HepG2 (cell line): ENCODE data around the gene BMP8B. TPM values are rescaled to one million over a fixed set of nuclear protein-coding genes. Genes with fewer than 3 reads are reported as not detected.

Experiments used
- ATAC-seq: fragments of 200-7000 bp; cut with Tn5 transposase; 3 replicates; pipeline ENCODE4 v1.9.1; 2020; ENCODE audit warnings: mild to moderate bottlenecking, moderate library complexity
- BruUV-seq: library from RNA; stranded (reverse); fragments of 400-500 nt; replicated peaks from 2 replicates; lab custom pipeline; 2021; lab: Mats Ljungman, UMichigan
- CTCF ChIA-PET: fragments of 300-600 bp; formaldehyde crosslinking; extraction: SDS; loops from one replicate; lab custom pipeline; 2021; ENCODE audit warnings: low total read pairs, inconsistent platforms, low intra/inter-chr PET ratio; lab: Yijun Ruan, JAX
- POLR2A ChIA-PET: fragments of 350-600 bp; sonication (Branson Sonifier 250); formaldehyde crosslinking; loops from one replicate; lab custom pipeline; 2020; ENCODE audit warnings: antibody characterized with exemption, inconsistent platforms; lab: Yijun Ruan, JAX
- DNase-seq: peaks from one replicate; pipeline ENCODE4 v3.0.0-alpha.2; 2015; ENCODE audit warnings: low spot score
- FAIRE-seq: peaks from 3 replicates; lab custom pipeline; 2011; peaks lifted over from hg19 to GRCh38; lab: Jason Lieb, UNC
- H2AFZ ChIP-seq: one replicate; pipeline ENCODE4 v1.6.1; 2011; ENCODE audit warnings: low read length, inconsistent platforms
- H3K27ac ChIP-seq: fragments of 300-600 bp; 3 replicates; pipeline ENCODE4 v1.8.0; 2011; ENCODE audit warnings: mixed run types, mild to moderate bottlenecking, mixed read lengths, low read length, inconsistent platforms; ENCODE audit not compliant: insufficient read depth; ENCODE audit errors: extremely low read length
- H3K27me3 ChIP-seq, 2 experiments: fragments of 200-600 bp in 1 of 2; 2 replicates in 1 of 2; 3 replicates in 1 of 2; pipeline versions ENCODE4 v1.6.0 to v1.8.0; 2011; ENCODE audit warnings: low read length in 2 of 2, mild to moderate bottlenecking in 2 of 2, moderate library complexity in 2 of 2, inconsistent platforms in 1 of 2; ENCODE audit not compliant: insufficient read depth in 2 of 2, control insufficient read depth in 1 of 2
- H3K36me3 ChIP-seq, 2 experiments: fragments of 200-600 bp in 1 of 2; replicated peaks in 1 of 2; 2 replicates in 1 of 2; 3 replicates in 1 of 2; pipeline versions ENCODE4 v1.5.1 to v1.8.0; 2011; ENCODE audit warnings: low read length in 2 of 2, inconsistent platforms in 1 of 2; ENCODE audit not compliant: insufficient read depth in 2 of 2, control insufficient read depth in 1 of 2
- H3K4me1 ChIP-seq: 2 replicates; pipeline ENCODE4 v1.5.1; 2012; ENCODE audit warnings: low read length, inconsistent platforms; ENCODE audit not compliant: insufficient read depth
- H3K4me2 ChIP-seq: 2 replicates; pipeline ENCODE4 v1.6.0; 2011; ENCODE audit warnings: low read depth, low read length, inconsistent platforms
- H3K4me3 ChIP-seq, 3 experiments: fragments of 200-600 bp in 1 of 3; sonication (generic), shearing (Covaris generic) in 1 of 3; replicated peaks in 1 of 3; 2 replicates each; pipeline ENCODE4 v1.5.1; 2011 to 2016; ENCODE audit warnings: low read length in 3 of 3, inconsistent platforms in 2 of 3, low read depth in 2 of 3, mild to moderate bottlenecking in 2 of 3, control low read depth in 1 of 3, mixed read lengths in 1 of 3; ENCODE audit not compliant: insufficient read depth in 1 of 3
- H3K79me2 ChIP-seq: one replicate; pipeline ENCODE4 v1.6.1; 2011; ENCODE audit warnings: low read length, inconsistent platforms; ENCODE audit not compliant: insufficient read depth
- H3K9ac ChIP-seq: 2 replicates; pipeline ENCODE4 v1.6.0; 2011; ENCODE audit warnings: mild to moderate bottlenecking, low read depth, low read length, inconsistent platforms; ENCODE audit not compliant: insufficient read depth
- H3K9me3 ChIP-seq: 2 replicates; pipeline ENCODE4 v1.5.1; 2012; ENCODE audit warnings: mild to moderate bottlenecking, low read length
- H4K20me1 ChIP-seq: 2 replicates; pipeline ENCODE4 v1.6.0; 2011; ENCODE audit warnings: inconsistent platforms, mild to moderate bottlenecking, low read length, moderate library complexity; ENCODE audit not compliant: insufficient read depth
- CCAR2 ChIP-seq: fragments of 200-400 bp; formaldehyde crosslinking; optimal IDR thresholded peaks from 2 replicates; pipeline ENCODE3; 2018; ENCODE audit warnings: low read depth, mild to moderate bottlenecking, low read length, moderate library complexity
- HMG20B ChIP-seq: conservative IDR thresholded peaks from 2 replicates; pipeline ENCODE4 v1.6.1; 2016; ENCODE audit warnings: missing genetic modification reagents, missing compliant biosample characterization
- TSC22D2 ChIP-seq: sonication (generic); formaldehyde crosslinking; IDR thresholded peaks from 2 replicates; pipeline ENCODE4 v1.5.1; 2020; ENCODE audit warnings: missing genetic modification reagents, mild to moderate bottlenecking, borderline replicate concordance
- ZNF609 ChIP-seq: sonication (generic); formaldehyde crosslinking; IDR thresholded peaks from 2 replicates; pipeline ENCODE4 v1.4.0; 2020; ENCODE audit warnings: mild to moderate bottlenecking, missing genetic modification reagents, borderline replicate concordance
- ZNF615 ChIP-seq: sonication (generic); formaldehyde crosslinking; IDR thresholded peaks from 2 replicates; pipeline ENCODE4 v1.5.0; 2020; ENCODE audit warnings: mild to moderate bottlenecking, missing genetic modification reagents, borderline replicate concordance
- WGBS: methylation state at CpG from one replicate; pipeline ENCODE4 v1.1.6; 2017; ENCODE audit warnings: low lambda C conversion rate; 5-methylcytosine and 5-hydroxymethylcytosine counted together
- in situ Hi-C: cut with HindIII; loops from 2 replicates; pipeline ENCODE4 v1.10.0; 2017; ENCODE audit warnings: low pct_unique_long_range_greater_than_20kb; ENCODE audit not compliant: extremely low pct_ligation_motif_present
- intact Hi-C: fragments of 100-400 bp; cut with micrococcal nuclease; formaldehyde crosslinking; loops from one replicate; pipeline ENCODE4 v1.10.0; 2022; ENCODE audit not compliant: unreplicated experiment
- polyA plus RNA-seq, 8 experiments: library from polyadenylated mRNA; depleted of rRNA in 3 of 8; stranded (reverse) in 7 of 8; unstranded in 1 of 8; fragments of >200 nt; fragmentation: Illumina TruSeq in 4 of 8; extraction: Trizol in 4 of 8; gene quantifications; 2 replicates each; pipeline versions ENCODE4 v1.2.1 to v1.2.3, GENCODE V29; 2011 to 2016; ENCODE audit warnings: low read depth in 4 of 8, missing spikeins in 1 of 8, mixed read lengths in 1 of 8; ENCODE audit not compliant: insufficient read depth in 1 of 8
- total RNA-seq, 5 experiments: library from RNA; depleted of rRNA; stranded (reverse); fragments of >200 nt; fragmentation: Illumina TruSeq; extraction: Trizol; gene quantifications; 2 replicates each; pipeline ENCODE4 v1.2.3, GENCODE V29; 2016; ENCODE audit warnings: low read depth in 1 of 5

The BMP8B gene
- total and polyA plus RNA-seq, 2 of the 13 experiments (the other 11 are each of a cell fraction or from before 2014, with no cell fraction given), result 0.29 to 0.41 TPM

GRCh38 chr1:39713557-39713956 lies 75.1 kb downstream of the BMP8B start:
- ATAC-seq, result no peak
- Histone ChIP-seq H3K9me3 (no peaks in the 10 kb centered on the region), H3K79me2 (no peaks in the 10 kb centered on the region), H2AFZ (no peak overlapping the region), H4K20me1 (no peaks in the 10 kb centered on the region), H3K4me3 (no peak overlapping the region), H3K4me2 (no peak overlapping the region), H3K27me3 (peaks cover 0 to 7% of the 10 kb centered on the region in 2 experiments; a peak in 2 of 5 replicates), H3K4me1 (peaks cover 11% of the 10 kb centered on the region; the same call in 1 of the 2 replicates), H3K36me3 (no peaks in the 10 kb centered on the region), H3K9ac (no peak overlapping the region), H3K27ac (no peak overlapping the region)
- in situ Hi-C loops, result no loop called here
- TF ChIP-seq ZNF615 (CRISPR knock-in tag) (no peak), HMG20B (no peak), CCAR2 (no peak), TSC22D2 (CRISPR knock-in tag) (no peak), ZNF609 (CRISPR knock-in tag) (no peak)
- intact Hi-C loops, result no loop called here
- FAIRE-seq, result no peak
- ChIA-PET POLR2A (no interaction called here), CTCF (no interaction called here)
- 57% methylated on average over 4 of the region's 5 CpGs for WGBS
- no TSS peak for BruUV-seq
- DNase-seq, result no peak
